ENCODE measurements around the gene SUGCT.

- TF ChIP-seq, protein P1, sequence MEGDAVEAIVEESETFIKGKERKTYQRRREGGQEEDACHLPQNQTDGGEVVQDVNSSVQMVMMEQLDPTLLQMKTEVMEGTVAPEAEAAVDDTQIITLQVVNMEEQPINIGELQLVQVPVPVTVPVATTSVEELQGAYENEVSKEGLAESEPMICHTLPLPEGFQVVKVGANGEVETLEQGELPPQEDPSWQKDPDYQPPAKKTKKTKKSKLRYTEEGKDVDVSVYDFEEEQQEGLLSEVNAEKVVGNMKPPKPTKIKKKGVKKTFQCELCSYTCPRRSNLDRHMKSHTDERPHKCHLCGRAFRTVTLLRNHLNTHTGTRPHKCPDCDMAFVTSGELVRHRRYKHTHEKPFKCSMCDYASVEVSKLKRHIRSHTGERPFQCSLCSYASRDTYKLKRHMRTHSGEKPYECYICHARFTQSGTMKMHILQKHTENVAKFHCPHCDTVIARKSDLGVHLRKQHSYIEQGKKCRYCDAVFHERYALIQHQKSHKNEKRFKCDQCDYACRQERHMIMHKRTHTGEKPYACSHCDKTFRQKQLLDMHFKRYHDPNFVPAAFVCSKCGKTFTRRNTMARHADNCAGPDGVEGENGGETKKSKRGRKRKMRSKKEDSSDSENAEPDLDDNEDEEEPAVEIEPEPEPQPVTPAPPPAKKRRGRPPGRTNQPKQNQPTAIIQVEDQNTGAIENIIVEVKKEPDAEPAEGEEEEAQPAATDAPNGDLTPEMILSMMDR (IDR thresholded peaks at IDR 0.05; ENCODE audit: low read length): peak; percentile 72
- no peak for TF ChIP-seq EZH2phosphoT487 (IDR thresholded peaks at IDR 0.05; ENCODE audit: low read length)
Measured at GRCh38 chr7:40232242-40232893, 97.6 kb downstream of the SUGCT start.
